Measurements from ENCODE around the gene KLF16.
"Not testable (repeated sequence)": the region's sequence is repeated elsewhere in the genome, so short reads cannot be mapped to it uniquely, and the experiment has no call there.

KLF16 gene

GRCh38 chr19:1884719-1885334 lies 21.4 kb upstream of the KLF16 start:
- in situ Hi-C loops (cut with MboI; ENCODE audit: low sequenced_read_pairs) = no loop called here

GRCh38 chr19:1884291-1884718 lies 20.9 kb upstream of the KLF16 start:
- in situ Hi-C loops (cut with MboI; ENCODE audit: low sequenced_read_pairs) = no loop called here

- in situ Hi-C loops (cut with MboI; ENCODE audit: low sequenced_read_pairs) = no loop called here
These were observed 20.4 kb upstream of the KLF16 start for GRCh38 chr19:1883784-1884183.

DNA sequence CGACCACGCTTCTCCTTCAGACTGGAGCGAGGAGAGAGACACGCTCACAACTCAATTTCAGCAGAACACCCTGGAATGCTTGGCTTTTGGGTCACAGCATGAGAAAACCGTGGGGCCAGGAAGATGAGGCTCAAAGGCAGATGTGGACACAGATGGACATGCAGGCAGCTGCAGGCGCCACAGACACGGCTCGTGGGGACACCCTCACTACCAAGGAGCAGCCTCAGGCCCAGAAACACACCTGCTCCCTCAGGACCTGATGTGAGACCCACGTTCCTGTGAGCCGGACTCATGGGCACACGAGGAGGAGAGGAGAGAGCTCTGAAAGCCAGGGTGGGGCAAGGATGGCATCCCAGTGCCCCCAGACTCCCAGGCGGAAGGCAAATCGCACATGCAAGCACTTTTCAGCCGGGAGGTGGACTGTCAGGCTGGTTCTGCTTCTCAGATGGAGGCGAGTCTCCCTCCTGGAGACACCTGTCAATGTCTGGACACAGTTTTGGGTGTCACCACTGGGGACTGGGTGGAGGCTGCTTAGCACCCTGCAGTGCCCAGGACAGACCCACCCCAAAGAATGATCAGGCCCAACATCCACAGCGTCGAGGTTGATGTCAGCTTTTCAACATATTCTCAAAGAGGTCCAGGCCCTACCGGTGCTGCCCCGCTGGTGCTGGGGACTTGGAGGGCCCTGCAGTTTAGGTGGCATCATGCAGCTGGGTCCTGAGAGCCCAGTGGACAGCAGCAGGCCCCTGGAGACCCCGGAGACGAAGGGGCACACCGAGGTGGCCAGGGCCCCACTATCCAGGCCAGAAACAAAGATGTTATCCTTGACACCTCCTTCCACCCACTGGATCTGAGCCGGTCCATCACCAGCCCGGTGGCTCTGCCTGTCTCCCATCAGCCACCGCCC lies 19.7 kb upstream of the KLF16 start:
- in situ Hi-C loops (cut with MboI; ENCODE audit: low sequenced_read_pairs) = no loop called here

GRCh38 chr19:1882089-1882785 lies 18.9 kb upstream of the KLF16 start:
- in situ Hi-C loops (cut with MboI; ENCODE audit: low sequenced_read_pairs) = no loop called here

- in situ Hi-C loops (cut with MboI; ENCODE audit: low sequenced_read_pairs) = not testable (repeated sequence)
These were observed 18.2 kb upstream of the KLF16 start for GRCh38 chr19:1881393-1882088.

DNA sequence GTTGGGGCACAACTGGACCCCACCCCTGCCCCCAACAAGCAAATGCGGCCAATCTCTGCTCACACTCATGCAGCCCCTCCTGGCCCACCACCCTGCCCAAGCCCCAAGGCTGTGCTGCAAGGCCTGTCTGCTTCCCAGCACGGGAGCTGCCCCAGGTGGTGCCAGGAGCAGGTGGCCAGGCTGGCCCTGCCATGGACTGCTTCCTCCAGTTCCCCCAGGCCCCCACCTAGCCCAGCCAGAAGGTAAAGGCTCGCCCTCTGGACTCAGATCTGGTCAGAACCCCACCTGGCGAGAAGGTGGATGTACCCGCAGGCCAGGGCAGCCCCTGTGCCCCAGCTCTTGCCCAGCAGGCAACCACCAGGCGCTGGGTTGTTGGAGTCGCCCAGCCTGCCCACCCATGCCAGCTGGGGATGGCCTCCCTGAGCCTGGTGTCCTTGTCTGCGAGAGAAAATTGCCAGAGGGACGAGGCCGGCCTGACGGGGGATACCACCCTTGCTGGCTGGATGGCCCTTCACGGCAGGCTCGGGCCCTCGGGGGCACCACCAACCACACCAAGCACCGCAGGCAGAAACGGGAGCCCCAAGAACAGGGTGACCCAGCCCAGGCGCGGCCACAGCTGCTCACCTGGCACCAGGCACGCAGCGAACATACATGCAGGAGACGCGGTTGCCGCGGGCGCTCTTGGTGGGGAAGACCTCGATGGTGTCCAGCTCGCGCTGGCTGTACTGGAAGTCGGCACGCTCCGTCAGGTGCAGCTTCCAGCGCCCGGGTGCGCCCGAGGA lies 17.4 kb upstream of the KLF16 start:
- in situ Hi-C loops (cut with MboI; ENCODE audit: low sequenced_read_pairs) = no loop called here

DNA sequence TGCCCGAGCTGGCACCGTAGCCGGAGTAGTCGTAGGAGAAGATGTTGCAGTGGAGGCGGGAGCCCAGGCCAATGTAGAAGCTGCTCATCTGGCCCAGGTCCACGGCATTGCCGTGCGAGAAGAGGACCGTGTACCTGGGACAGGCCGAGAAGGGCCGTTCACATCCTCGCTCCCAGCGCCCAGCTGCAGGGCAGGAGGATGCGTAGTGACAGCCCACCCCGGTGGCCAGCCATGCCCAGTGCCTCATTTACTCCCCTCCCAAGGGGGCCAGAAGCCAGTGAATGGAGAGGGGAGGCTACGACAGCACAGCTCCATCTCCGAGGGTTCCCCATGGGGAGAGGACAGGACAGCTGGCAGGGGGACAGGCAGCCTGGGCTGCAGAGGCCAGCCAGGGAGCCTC lies 16.6 kb upstream of the KLF16 start:
- in situ Hi-C loops (cut with MboI; ENCODE audit: low sequenced_read_pairs) = not testable (repeated sequence)

GRCh38 chr19:1878583-1878982 lies 15.2 kb upstream of the KLF16 start:
- in situ Hi-C loops (cut with MboI; ENCODE audit: low sequenced_read_pairs) = not testable (repeated sequence)

DNA sequence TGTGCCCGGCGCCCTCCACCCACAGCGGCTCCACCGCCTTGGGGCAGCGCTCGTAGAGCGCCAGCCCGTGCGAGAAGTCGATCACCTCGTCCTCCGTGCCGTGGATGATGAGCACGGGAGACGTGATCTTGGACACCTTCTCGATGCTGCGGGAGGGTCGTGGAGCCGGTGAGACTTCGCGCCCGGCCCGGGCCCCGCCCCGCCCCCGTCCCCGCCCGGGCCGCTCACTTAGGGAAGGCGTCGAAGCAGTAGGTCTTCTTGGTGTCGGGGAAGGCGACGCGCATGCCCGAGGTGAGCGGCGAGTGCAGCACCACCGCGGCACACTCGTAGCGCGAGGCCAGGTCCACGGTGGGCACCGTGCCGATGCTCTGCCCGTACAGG lies 13.9 kb upstream of the KLF16 start:
- in situ Hi-C loops (cut with MboI; ENCODE audit: low sequenced_read_pairs) = not testable (repeated sequence)

DNA sequence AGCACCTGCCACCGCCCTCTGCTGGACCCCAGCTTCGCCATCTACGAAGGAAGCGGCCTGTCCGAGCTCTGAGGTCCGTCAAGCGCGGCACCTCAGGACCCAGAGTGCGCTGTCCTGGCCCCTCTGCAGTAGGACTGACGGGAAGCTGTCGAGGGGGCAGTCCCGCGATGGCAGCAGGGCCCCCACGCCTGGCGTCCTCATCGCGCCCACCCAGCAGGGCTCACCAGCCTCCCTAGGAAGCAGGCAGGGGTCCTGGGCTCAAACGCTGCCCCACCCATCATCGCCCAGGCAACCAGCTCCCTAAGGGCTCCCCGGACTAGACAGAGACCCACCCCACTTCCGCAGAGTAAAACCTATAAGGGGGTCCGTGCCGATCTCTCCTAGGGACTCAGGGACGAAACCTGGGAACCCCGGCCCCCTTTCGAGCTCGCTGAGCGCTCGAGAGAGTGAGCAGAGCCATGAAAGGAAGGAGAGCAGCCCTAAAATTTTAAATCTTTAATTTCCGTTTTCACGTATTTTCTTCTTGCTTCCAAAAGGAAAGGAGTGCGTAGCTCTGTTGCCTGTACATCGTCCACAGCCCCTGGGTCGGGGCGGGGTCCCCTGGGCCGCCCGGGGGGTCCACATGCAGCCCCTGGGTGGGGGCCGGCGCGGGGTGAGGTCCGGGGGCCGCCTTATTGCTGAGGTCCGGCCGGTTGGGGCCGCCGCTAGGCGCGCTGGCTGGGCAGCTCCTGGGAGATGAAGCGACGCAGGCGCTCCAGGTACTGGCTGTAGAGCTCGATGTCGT lies 13.3 kb upstream of the KLF16 start:
- in situ Hi-C loops (cut with MboI; ENCODE audit: low sequenced_read_pairs) = not testable (repeated sequence)

GRCh38 chr19:1875646-1876495 lies 12.5 kb upstream of the KLF16 start:
- in situ Hi-C loops (cut with MboI; ENCODE audit: low sequenced_read_pairs) = no loop called here

GRCh38 chr19:1875265-1875645 lies 11.9 kb upstream of the KLF16 start:
- in situ Hi-C loops (cut with MboI; ENCODE audit: low sequenced_read_pairs) = not testable (repeated sequence)

GRCh38 chr19:1874554-1875185 lies 11.3 kb upstream of the KLF16 start:
- in situ Hi-C loops (cut with MboI; ENCODE audit: low sequenced_read_pairs) = no loop called here

DNA sequence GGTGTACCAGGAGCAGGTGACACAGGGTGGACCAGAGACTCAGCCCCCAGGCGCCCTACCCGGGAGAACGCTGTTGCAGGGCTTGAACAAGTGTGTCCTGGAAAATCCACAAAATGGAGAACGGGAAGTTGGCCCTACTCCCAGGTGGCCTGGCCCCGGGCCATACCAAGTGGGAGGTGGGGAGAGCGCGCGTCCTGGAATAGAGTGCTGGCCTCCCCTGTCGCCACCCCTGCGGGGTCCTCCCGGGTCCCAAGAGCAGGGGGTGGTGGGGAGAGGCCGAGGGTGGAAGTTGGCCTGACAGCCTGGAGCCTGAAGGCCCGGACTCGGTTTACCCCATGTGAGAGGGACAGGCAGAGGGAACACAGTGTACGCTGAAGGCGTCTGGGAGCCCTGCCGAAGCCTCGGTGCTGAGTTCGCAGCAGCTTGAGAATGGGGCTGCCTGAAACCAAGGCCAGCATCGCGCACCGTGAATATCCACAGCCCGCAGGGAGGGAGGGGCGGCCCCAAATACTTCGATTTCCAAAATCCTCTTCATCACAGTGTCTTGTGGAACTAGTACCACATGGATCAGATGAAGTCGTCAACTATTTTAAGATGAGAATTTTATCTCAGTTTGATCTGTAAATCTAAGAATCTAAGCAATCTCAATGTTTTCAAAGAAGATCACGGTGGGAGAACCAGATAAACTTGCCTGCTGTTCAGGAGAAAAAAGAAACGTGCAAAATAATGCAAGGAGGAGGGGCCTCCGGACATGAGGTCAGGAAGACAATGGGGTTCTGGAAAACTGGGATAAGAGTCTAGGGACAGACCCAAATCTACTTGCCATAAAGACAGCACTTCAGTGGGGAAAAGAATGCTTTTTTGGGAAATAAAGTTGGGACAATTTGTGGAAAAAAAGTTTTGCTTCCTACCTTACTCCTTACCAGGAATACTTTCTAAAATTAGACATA lies 10.4 kb upstream of the KLF16 start:
- in situ Hi-C loops (cut with MboI; ENCODE audit: low sequenced_read_pairs) = no loop called here

DNA sequence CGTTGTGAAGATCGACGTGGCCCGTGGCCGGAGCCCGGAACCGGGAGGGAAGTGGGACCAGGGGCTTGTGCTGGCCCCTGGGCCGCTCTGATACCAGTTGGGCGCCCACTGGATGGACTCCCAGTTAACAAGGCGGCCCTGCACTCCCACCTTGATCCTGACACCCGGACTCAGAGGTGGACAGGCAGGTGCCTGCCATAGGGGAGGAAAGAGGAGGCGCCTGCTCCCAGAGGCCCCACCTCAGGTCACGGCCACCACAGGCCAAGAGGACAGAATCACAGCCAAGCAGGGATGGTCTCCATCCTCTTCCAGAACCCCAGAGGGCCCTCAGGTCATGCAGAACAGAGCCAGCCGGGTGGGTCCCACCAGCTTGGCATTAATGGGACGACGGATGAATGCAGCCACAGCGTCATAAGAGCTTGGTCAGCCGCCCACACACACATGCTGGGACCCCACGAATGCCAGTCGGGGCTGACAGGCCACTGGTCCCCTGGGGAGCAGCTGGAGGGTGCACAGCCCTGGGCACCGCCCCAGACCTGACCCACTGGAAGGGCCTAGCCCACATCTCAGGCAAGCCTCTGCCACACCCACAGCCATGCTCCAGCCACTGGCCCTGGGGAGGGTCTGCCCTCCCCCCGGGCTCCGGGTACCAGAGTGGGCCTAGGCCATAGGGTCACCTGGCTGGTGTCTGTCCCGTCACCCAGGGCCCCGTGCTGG lies 9.6 kb upstream of the KLF16 start:
- in situ Hi-C loops (cut with MboI; ENCODE audit: low sequenced_read_pairs) = no loop called here

GRCh38 chr19:1871630-1872029 lies 8.3 kb upstream of the KLF16 start:
- in situ Hi-C loops (cut with MboI; ENCODE audit: low sequenced_read_pairs) = no loop called here
